Measurements from ENCODE around the gene NTN1.

Gene NTN1

GRCh38 chr17:9232591-9233270, 211.4 kb downstream of the NTN1 start:
- no peak for DNase-seq (ENCODE audit: low read depth)

GRCh38 chr17:9233271-9233599, 211.9 kb downstream of the NTN1 start:
- DNase-seq (ENCODE audit: low read depth): no peak

GRCh38 chr17:9233761-9234160, 212.5 kb downstream of the NTN1 start:
- DNase-seq (ENCODE audit: low read depth): no peak

DNA sequence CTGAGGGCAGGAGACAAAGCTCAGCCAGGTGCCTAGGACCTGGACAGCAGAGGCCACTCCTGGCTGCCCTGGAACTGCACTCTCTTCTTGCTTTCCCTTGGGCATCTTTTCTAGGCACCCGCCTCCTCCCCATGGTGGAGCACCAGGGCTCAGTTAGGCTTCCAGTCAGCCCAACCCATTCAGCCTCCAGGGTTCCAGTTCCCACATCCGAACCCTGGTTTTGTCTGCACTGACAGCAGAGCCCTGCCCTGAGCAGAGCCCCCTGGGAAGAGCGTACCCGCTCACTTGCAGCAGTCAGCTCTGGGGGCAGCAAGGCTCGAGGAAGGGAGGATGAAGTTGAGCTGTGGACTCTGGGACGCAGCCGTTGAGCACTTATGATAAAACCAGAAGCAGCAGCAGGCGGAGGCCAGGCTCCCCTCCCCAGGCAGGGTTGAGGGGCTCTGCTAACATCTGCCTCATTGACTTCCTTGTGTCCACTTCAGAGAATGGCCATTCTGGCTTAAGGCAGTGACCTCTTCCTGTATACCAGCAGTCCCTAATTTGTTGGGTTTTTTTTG, 213.2 kb downstream of the NTN1 start:
- DNase-seq (ENCODE audit: low read depth): no peak

- no peak for DNase-seq (ENCODE audit: low read depth)
Measured at GRCh38 chr17:9235346-9235745, 214.0 kb downstream of the NTN1 start.

DNA sequence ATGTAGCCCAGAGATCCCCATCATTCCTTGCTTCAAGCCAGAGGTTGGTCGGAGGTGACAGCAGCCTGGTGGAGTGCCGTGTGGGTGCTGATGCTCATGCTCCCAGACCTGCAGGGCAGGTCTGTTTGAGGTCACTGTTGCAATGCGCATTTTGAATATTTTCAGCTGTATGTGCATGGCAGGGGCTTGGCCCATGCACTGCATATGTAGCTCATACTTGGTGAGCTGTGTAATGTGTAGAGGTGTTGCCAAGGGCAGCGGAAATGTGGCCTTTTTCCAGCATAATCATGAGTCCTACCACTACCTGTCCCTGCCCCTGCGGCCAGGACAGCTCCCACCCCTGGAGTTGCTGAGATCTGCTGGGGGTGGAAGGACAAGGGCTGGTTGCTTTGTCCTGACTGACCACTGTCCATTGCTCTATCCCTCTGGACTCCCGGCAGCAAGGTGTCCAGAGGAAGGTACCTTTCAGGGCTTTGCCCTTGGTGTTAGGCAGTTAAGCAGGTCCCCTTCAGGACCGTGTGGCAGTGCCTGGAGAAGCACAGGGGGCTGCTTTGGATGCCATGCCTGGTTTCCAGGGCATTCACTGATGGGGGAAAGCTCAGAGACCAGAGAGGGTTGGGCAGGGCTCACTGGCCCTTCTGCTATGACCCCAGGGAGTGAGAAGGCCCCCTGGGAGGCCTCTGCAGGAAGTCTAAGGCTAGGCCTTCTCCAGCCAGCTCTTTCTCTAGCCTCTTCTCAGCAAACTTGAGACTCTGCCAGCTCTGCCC, 215.2 kb downstream of the NTN1 start:
- no peak for DNase-seq (ENCODE audit: low read depth)

- no peak for DNase-seq (ENCODE audit: low read depth)
Measured at GRCh38 chr17:9237053-9237410, 215.7 kb downstream of the NTN1 start.

DNA sequence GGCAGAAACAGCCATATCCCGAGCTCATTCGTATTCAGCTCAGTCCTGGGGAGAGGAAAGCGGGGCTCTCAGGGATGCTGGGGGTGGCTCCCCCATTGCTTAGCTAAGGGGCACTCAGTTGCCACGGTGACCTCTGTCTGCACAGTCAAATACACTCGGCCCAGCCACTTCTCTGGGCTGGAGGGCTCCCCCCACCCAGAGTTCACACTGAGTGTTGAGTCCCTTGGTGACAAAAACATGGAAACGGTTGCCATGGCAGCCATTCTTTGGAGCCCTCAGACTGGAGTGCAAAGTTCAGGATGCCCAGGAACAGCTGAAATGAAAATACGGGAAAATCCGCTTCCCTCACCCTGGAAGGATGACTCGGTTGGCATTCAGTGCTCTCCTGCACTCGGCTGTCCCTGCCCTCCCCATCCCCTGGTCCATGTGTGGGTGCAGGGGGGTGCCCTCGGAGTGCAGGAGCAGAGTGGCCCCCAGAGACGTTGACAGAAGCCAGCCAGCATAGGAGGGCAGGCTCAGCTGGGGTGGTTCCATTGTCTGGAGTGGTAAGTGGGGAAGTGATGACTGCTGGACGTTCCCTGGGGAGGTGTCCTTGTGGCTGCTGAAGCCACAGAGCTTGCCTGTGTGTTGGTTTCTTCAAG, 216.5 kb downstream of the NTN1 start:
- no peak for DNase-seq (ENCODE audit: low read depth)

- DNase-seq (ENCODE audit: low read depth): no peak
Measured at GRCh38 chr17:9238340-9239245, 217.3 kb downstream of the NTN1 start.

- no peak for DNase-seq (ENCODE audit: low read depth)
Measured at GRCh38 chr17:9239246-9239792, 218.0 kb downstream of the NTN1 start.

GRCh38 chr17:9239793-9240658, 218.7 kb downstream of the NTN1 start:
- no peak for DNase-seq (ENCODE audit: low read depth)

GRCh38 chr17:9240659-9241370, 219.5 kb downstream of the NTN1 start:
- DNase-seq (ENCODE audit: low read depth): no peak

DNA sequence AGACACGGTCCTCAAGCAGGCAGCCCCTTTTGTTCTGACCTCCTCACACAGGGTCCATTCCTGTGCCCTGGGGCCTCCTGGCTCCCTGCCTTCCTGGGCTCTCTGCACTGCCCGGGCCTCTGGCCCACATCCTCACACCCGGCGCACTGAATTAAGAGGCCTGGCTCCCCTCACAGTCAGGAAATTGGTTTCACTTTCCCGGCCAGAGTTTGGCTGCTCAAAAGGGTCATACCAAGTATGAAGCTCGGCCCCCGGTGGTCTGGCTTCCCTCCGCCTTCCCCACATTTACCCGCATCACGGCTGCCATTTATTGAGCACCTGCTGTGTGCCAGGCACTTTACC, 220.0 kb downstream of the NTN1 start:
- no peak for DNase-seq (ENCODE audit: low read depth)

DNA sequence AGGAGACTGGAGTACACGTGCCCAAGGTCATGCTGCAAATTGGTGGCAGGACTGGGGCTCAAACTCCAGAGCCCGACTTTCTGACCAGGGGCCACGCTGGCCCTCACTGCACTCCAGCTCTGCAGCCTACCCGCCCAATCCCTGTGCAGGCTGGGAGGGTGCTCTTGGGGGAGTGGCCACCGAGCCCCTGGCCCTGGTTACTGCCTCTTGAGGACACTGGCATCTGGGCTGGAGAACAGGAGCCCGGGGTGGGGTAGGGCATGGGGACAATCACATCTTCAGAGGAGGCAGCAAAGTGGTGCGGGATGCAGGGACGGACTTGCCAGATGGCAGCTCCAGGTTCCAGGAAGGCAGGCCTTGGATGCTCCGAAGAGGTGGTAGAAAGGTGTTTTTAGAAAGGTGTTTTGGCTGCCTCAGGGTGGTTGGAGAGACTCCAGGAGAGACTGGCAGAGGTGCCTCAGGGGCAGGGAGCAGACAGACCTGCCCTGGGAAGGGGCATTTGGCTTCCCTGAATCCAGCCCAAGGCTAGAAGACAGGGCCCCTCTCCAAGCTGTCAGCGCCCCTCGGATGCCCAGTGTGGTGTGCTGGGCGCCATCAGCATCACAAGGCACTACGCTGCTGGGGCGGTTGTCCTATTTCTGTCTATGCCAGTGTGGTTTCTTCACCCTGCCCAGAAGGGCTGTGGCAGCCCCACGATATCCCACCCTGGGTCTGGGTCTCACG, 220.6 kb downstream of the NTN1 start:
- DNase-seq (ENCODE audit: low read depth): no peak

DNA sequence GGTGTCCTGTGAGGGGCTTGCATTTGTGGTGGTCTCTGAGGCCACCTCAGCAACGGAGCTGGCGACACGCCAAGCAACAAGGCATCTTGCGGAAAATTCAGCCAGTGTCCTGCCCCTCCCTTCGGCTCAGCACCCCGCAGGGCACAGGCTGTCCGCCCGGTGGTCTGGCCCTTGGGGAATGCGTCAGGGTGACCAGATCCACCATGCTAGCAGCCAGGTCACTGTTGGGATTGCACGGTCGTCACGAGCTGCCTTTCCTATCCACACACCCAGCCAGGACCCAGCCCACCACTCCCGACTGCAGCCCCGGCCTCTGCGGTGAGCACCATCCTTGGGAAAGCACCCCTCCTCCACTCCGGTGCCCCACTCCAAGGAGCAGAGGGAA, 221.2 kb downstream of the NTN1 start:
- DNase-seq (ENCODE audit: low read depth): no peak

DNA sequence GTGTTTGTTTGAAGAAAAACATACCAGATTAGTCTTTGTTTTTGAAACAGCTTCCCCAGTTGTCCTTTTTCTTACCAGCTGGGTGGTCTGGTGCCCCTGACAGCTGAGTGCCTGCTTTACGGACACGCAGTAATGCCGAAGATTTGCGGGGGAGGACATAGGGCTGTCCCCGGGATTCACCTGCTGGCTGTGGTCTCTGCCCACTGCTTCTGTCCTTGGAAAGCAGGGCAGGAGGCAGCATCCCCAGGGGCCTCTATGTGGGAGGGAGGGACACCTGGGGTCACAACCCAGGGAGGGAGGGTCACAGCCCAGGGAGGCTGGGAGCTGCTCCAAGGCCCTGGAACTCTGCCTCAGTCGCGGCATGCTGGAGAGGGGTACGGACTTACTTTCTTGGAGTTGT, 221.7 kb downstream of the NTN1 start:
- no peak for DNase-seq (ENCODE audit: low read depth)

DNA sequence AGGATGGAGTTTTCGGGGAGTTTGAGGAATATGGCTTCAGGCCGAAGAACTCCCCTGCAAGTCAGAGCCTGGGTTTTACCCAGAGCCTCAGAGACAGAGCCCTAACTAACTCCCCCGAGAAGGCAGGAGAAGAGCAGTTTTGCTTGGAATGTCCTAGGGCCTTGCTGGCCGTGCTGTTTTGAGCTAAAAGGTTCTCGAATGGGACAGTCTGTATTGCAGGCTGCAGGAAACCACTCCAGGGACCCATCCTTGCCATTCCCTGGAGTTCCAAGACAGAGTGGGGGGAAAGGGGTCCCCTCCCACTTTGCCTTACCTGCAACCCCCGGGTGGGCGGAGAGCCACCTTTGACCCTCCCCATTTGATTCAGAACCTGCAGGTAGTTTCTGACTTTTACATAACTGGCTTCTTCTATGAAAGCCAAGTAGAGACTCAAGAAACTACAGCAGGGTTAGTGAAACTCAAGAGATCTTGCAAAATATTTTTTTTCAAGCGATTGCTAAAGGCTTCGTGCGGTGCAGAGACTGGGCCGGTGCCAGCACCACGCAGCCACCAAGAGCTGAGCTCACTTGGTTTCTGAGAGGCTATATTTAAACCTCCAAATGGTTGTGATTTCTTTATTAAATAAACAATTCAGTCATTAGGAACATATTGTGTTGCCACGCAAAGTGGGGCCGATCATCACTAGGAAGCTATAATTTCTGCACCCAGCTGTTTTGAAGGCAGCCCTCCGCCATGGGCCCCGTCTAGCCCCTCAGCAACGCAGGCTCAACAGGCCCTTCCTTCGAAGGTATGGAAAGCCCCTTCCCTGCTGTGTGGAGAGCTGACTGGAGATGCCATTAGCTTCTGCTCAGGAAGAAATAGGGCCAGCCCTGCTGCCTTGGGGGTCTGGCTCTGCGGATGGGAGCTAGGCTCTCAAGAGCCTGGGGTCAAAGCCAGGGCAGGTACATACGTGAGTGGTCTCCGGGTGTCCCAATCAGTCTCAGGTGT, 223.0 kb downstream of the NTN1 start:
- no peak for DNase-seq (ENCODE audit: low read depth)

DNA sequence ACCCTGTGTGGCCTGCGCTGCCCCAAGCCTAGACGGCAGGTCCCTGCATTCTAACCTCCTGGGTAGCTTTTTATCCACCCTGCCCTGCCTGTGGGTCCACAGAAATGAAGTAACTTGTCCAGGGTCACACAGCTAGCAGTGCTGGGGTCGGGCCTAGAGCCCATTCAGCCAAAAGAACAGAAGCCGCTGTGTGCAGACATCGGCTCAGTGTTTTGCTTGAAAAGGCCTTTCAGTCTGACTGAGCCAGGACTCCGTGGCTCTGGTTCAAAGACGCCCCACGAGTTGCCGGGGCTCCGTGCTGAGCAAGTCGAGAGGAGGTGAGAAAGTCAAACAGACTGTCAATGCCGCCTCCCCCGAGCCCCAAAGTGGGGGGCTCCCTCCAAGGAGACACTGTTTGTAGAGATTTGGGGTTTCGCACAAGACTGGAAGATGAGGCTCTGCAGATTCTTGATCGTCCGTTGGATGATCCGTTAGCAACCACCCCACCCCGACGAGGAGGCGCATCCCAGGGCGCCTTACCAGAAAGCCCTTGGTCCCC, 226.2 kb downstream of the NTN1 start:
- no peak for DNase-seq (ENCODE audit: low read depth)

Measured in HS-27A (cell line).